Testis (tissue), 2 donors: ENCODE results near the gene TGFB3.

Experiments used
- POLR2A ChIP-seq: fragments of 450-650 bp; IDR thresholded peaks from one replicate; pipeline ENCODE4 v1.6.1; 2017; ENCODE audit warnings: antibody characterized with exemption, mild to moderate bottlenecking, moderate library complexity
- TF ChIP-seq, protein P1 (sequence below), 3 experiments: fragments of 450-650 bp in 2 of 3; fragments of 200-600 bp in 1 of 3; sonication (generic) in 1 of 3; IDR thresholded peaks; one replicate each; pipeline ENCODE4 v1.5.1; 2016 to 2019; ENCODE audit warnings: antibody characterized with exemption in 3 of 3, mild to moderate bottlenecking in 2 of 3, moderate library complexity in 1 of 3

GRCh38 chr14:76015191-76015590, 33.4 kb upstream of the TGFB3 start:
- TF ChIP-seq, protein P1, sequence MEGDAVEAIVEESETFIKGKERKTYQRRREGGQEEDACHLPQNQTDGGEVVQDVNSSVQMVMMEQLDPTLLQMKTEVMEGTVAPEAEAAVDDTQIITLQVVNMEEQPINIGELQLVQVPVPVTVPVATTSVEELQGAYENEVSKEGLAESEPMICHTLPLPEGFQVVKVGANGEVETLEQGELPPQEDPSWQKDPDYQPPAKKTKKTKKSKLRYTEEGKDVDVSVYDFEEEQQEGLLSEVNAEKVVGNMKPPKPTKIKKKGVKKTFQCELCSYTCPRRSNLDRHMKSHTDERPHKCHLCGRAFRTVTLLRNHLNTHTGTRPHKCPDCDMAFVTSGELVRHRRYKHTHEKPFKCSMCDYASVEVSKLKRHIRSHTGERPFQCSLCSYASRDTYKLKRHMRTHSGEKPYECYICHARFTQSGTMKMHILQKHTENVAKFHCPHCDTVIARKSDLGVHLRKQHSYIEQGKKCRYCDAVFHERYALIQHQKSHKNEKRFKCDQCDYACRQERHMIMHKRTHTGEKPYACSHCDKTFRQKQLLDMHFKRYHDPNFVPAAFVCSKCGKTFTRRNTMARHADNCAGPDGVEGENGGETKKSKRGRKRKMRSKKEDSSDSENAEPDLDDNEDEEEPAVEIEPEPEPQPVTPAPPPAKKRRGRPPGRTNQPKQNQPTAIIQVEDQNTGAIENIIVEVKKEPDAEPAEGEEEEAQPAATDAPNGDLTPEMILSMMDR (IDR thresholded peaks at IDR 0.05), result no peak
- TF ChIP-seq POLR2A, result no peak
